NCI-H2196 (cell line): ENCODE measurements around the gene CHCHD1.
"Not testable (repeated sequence)": the region's sequence is repeated elsewhere in the genome, so short reads cannot be mapped to it uniquely, and the experiment has no call there.

ENCODE experiments used
- DNase-seq: peaks from one replicate; lab custom pipeline; 2025; ENCODE audit not compliant: unreplicated experiment; lab: John Stamatoyannopoulos, UW

CHCHD1 gene

GRCh38 chr10:73781879-73782748 lies at the start of gene CHCHD1:
Gene CHCHD1, plus strand, starts transcription at chr10:73782048. Its CDS starts 28 bp downstream, at chr10:73782076.
- DNase-seq, result peak; percentile 90

- no peak for DNase-seq
These were observed 49.4 kb upstream of the CHCHD1 start for GRCh38 chr10:73732426-73732825.

- DNase-seq, result no peak
These were observed 48.8 kb upstream of the CHCHD1 start for GRCh38 chr10:73732931-73733623.

- no peak for DNase-seq
These were observed 47.7 kb upstream of the CHCHD1 start for GRCh38 chr10:73734028-73734720.

- no peak for DNase-seq
These were observed 47.0 kb upstream of the CHCHD1 start for GRCh38 chr10:73734796-73735305.

- not testable (repeated sequence) for DNase-seq
These were observed 41.2 kb upstream of the CHCHD1 start for GRCh38 chr10:73740501-73741254.

GRCh38 chr10:73742454-73742734 lies 39.5 kb upstream of the CHCHD1 start:
- no peak for DNase-seq

GRCh38 chr10:73743327-73743904 lies 38.4 kb upstream of the CHCHD1 start:
- DNase-seq, result no peak

GRCh38 chr10:73743905-73744663 lies 37.8 kb upstream of the CHCHD1 start, which contains the start of gene SEC24C:
Gene SEC24C, plus strand, starts transcription at chr10:73744372. Its CDS starts 2,461 bp downstream, at chr10:73746833.
- DNase-seq, result peak; percentile 94

- DNase-seq, result peak; percentile 35
These were observed 37.2 kb upstream of the CHCHD1 start for GRCh38 chr10:73744664-73744975.

- DNase-seq, result no peak
These were observed 35.1 kb upstream of the CHCHD1 start for GRCh38 chr10:73746721-73747120.

- no peak for DNase-seq
These were observed 31.0 kb upstream of the CHCHD1 start for GRCh38 chr10:73750819-73751218.

- DNase-seq, result no peak
These were observed 25.7 kb upstream of the CHCHD1 start for GRCh38 chr10:73756183-73756582.

- peak; percentile 65 for DNase-seq
These were observed 22.9 kb upstream of the CHCHD1 start for GRCh38 chr10:73758704-73759511.

- DNase-seq, result peak; percentile 65
These were observed 22.2 kb upstream of the CHCHD1 start for GRCh38 chr10:73759512-73760115.

GRCh38 chr10:73761781-73762180 lies 20.1 kb upstream of the CHCHD1 start:
- DNase-seq, result no peak

- no peak for DNase-seq
These were observed 18.9 kb upstream of the CHCHD1 start for GRCh38 chr10:73762915-73763314.

- DNase-seq, result no peak
These were observed 18.5 kb upstream of the CHCHD1 start for GRCh38 chr10:73763343-73763742.

- DNase-seq, result no peak
These were observed 16.8 kb upstream of the CHCHD1 start for GRCh38 chr10:73765066-73765465.
